Stimulated activated effector memory CD8-positive, alpha-beta T cell treated with anti-CD3 and anti-CD28 coated beads, Interleukin-12 subunit alpha, Interleukin-12 subunit beta, amount 100 ng/mL, for 72 hours (primary cell): ENCODE data around the gene LMF1.
A peak's percentile ranks its signal among the peaks of the same experiment; 100 is the strongest.
"Not testable (repeated sequence)": the region's sequence is repeated elsewhere in the genome, so short reads cannot be mapped to it uniquely, and the experiment has no call there.

ENCODE experiments used
- ATAC-seq: fragments of 150-1000 bp; cut with Tn5 transposase; 2 replicates; pipeline ENCODE4 v1.10.0; 2021
- DNase-seq, 2 donors: peaks; one replicate each; pipeline ENCODE4 v3.0.0; 2021 to 2022; ENCODE audit warnings: low spot score in 2 of 2
- H3K27ac Mint-ChIP-seq: one replicate; pipeline ENCODE4 v1.8.0; 2022; ENCODE audit warnings: mild to moderate bottlenecking, mixed read lengths
- H3K36me3 Mint-ChIP-seq: one replicate; pipeline ENCODE4 v1.8.0; 2022; ENCODE audit warnings: mild to moderate bottlenecking, mixed read lengths
- H3K4me1 Mint-ChIP-seq: one replicate; pipeline ENCODE4 v1.8.0; 2022; ENCODE audit warnings: mixed read lengths
- H3K4me3 Mint-ChIP-seq: one replicate; pipeline ENCODE4 v1.8.0; 2022; ENCODE audit warnings: mild to moderate bottlenecking, mixed read lengths
- H3K9me3 Mint-ChIP-seq: one replicate; pipeline ENCODE4 v1.8.0; 2022; ENCODE audit warnings: mixed read lengths

Gene LMF1

GRCh38 chr16:830107-830870 lies 140.5 kb downstream of the LMF1 start:
- H3K36me3 Mint-ChIP-seq, result no peaks in the 10 kb centered on the region
- no peak overlapping the region for H3K27ac Mint-ChIP-seq
- no peaks in the 10 kb centered on the region for H3K4me1 Mint-ChIP-seq
- no peak for ATAC-seq
- H3K9me3 Mint-ChIP-seq, result no peaks in the 10 kb centered on the region
- no peak for DNase-seq
- H3K4me3 Mint-ChIP-seq, result no peak overlapping the region

- no peaks in the 10 kb centered on the region for H3K4me1 Mint-ChIP-seq
- H3K4me3 Mint-ChIP-seq, result no peak overlapping the region
- H3K36me3 Mint-ChIP-seq, result no peaks in the 10 kb centered on the region
- no peak overlapping the region for H3K27ac Mint-ChIP-seq
- ATAC-seq (no peak), DNase-seq (no peak)
- H3K9me3 Mint-ChIP-seq, result no peaks in the 10 kb centered on the region
These were observed 141.9 kb downstream of the LMF1 start for GRCh38 chr16:828891-829290.

- Mint-ChIP-seq H3K27ac (no peak overlapping the region), H3K4me3 (no peak overlapping the region), H3K9me3 (no peaks in the 10 kb centered on the region), H3K4me1 (no peaks in the 10 kb centered on the region), H3K36me3 (no peaks in the 10 kb centered on the region)
- ATAC-seq (no peak), DNase-seq (no peak)
These were observed 143.3 kb downstream of the LMF1 start for GRCh38 chr16:827513-827912.

- no peak overlapping the region for H3K27ac Mint-ChIP-seq
These were observed 145.3 kb downstream of the LMF1 start for GRCh38 chr16:825341-826061.

GRCh38 chr16:824601-825000 lies 146.2 kb downstream of the LMF1 start:
- H3K9me3 Mint-ChIP-seq, result no peaks in the 10 kb centered on the region
- no peak overlapping the region for H3K27ac Mint-ChIP-seq
- H3K4me1 Mint-ChIP-seq, result peaks cover 7% of the 10 kb centered on the region
- ATAC-seq, result no peak
- H3K36me3 Mint-ChIP-seq, result no peaks in the 10 kb centered on the region
- DNase-seq, result no peak
- no peak overlapping the region for H3K4me3 Mint-ChIP-seq

More at GRCh38 chr16:825341-826061, 145.3 kb downstream of the LMF1 start:
- DNase-seq (no peak), ATAC-seq (no peak)
- H3K4me3 Mint-ChIP-seq, result no peak overlapping the region
- no peaks in the 10 kb centered on the region for H3K36me3 Mint-ChIP-seq
- H3K4me1 Mint-ChIP-seq, result no peaks in the 10 kb centered on the region
- H3K9me3 Mint-ChIP-seq, result no peaks in the 10 kb centered on the region

GRCh38 chr16:824194-824593 lies 146.6 kb downstream of the LMF1 start:
- no peak overlapping the region for H3K27ac Mint-ChIP-seq
- no peaks in the 10 kb centered on the region for H3K36me3 Mint-ChIP-seq
- no peak for DNase-seq
- no peak overlapping the region for H3K4me3 Mint-ChIP-seq
- no peaks in the 10 kb centered on the region for H3K9me3 Mint-ChIP-seq
- no peak for ATAC-seq
- peaks cover 11% of the 10 kb centered on the region for H3K4me1 Mint-ChIP-seq

- no peak for DNase-seq
- H3K4me1 Mint-ChIP-seq, result peaks cover 11% of the 10 kb centered on the region
- no peak overlapping the region for H3K27ac Mint-ChIP-seq
- H3K9me3 Mint-ChIP-seq, result no peaks in the 10 kb centered on the region
- H3K36me3 Mint-ChIP-seq, result no peaks in the 10 kb centered on the region
- no peak for ATAC-seq
- no peak overlapping the region for H3K4me3 Mint-ChIP-seq
These were observed 147.9 kb downstream of the LMF1 start for GRCh38 chr16:822909-823297.

- H3K4me3 Mint-ChIP-seq, result no peak overlapping the region
- peaks cover 11% of the 10 kb centered on the region for H3K4me1 Mint-ChIP-seq
- DNase-seq (no peak), ATAC-seq (no peak)
- no peaks in the 10 kb centered on the region for H3K36me3 Mint-ChIP-seq
- H3K27ac Mint-ChIP-seq, result no peak overlapping the region
- H3K9me3 Mint-ChIP-seq, result no peaks in the 10 kb centered on the region
These were observed 148.4 kb downstream of the LMF1 start for GRCh38 chr16:822174-822908.

GRCh38 chr16:821751-822150 lies 149.0 kb downstream of the LMF1 start:
- peaks cover 11% of the 10 kb centered on the region for H3K4me1 Mint-ChIP-seq
- no peak overlapping the region for H3K4me3 Mint-ChIP-seq
- no peak overlapping the region for H3K27ac Mint-ChIP-seq
- ATAC-seq, result no peak
- no peaks in the 10 kb centered on the region for H3K9me3 Mint-ChIP-seq
- no peak for DNase-seq
- H3K36me3 Mint-ChIP-seq, result no peaks in the 10 kb centered on the region

GRCh38 chr16:820748-821147 lies 150.0 kb downstream of the LMF1 start:
- no peak overlapping the region for H3K27ac Mint-ChIP-seq
- ATAC-seq (no peak), DNase-seq (no peak)
- H3K4me3 Mint-ChIP-seq, result no peak overlapping the region
- H3K36me3 Mint-ChIP-seq, result no peaks in the 10 kb centered on the region
- no peaks in the 10 kb centered on the region for H3K9me3 Mint-ChIP-seq
- H3K4me1 Mint-ChIP-seq, result peaks cover 11% of the 10 kb centered on the region

GRCh38 chr16:820044-820408 lies 150.8 kb downstream of the LMF1 start:
- H3K36me3 Mint-ChIP-seq, H3K4me3 Mint-ChIP-seq, H3K9me3 Mint-ChIP-seq, ATAC-seq, H3K27ac Mint-ChIP-seq, DNase-seq: not testable (repeated sequence)
- H3K4me1 Mint-ChIP-seq, result peaks cover 11% of the 10 kb centered on the region

- no peak for DNase-seq
- Mint-ChIP-seq H3K4me1 (peaks cover 11% of the 10 kb centered on the region), H3K27ac (no peak overlapping the region), H3K4me3 (no peak overlapping the region), H3K36me3 (no peaks in the 10 kb centered on the region), H3K9me3 (no peaks in the 10 kb centered on the region)
- ATAC-seq, result peak; percentile 62
These were observed 151.3 kb downstream of the LMF1 start for GRCh38 chr16:819336-820043.

GRCh38 chr16:818592-818991 lies 152.2 kb downstream of the LMF1 start:
- H3K36me3 Mint-ChIP-seq, result no peaks in the 10 kb centered on the region
- H3K4me3 Mint-ChIP-seq, result no peak overlapping the region
- ATAC-seq (no peak), DNase-seq (no peak)
- H3K4me1 Mint-ChIP-seq, result peaks cover 11% of the 10 kb centered on the region
- H3K9me3 Mint-ChIP-seq, result no peaks in the 10 kb centered on the region
- H3K27ac Mint-ChIP-seq, result no peak overlapping the region

GRCh38 chr16:818132-818531 lies 152.7 kb downstream of the LMF1 start:
- H3K4me3 Mint-ChIP-seq, result no peak overlapping the region
- ATAC-seq (no peak), DNase-seq (no peak)
- H3K36me3 Mint-ChIP-seq, result no peaks in the 10 kb centered on the region
- H3K4me1 Mint-ChIP-seq, result peaks cover 11% of the 10 kb centered on the region
- no peaks in the 10 kb centered on the region for H3K9me3 Mint-ChIP-seq
- no peak overlapping the region for H3K27ac Mint-ChIP-seq
